SK-N-SH (cell line): Measurements from ENCODE around the gene USP10. TPM values are rescaled to one million over a fixed set of nuclear protein-coding genes. Genes with fewer than 3 reads are reported as not detected.

Experiments
- CTCF ChIA-PET: fragments of 300-600, 350-600 bp; formaldehyde crosslinking; extraction: SDS; loops from one replicate; lab custom pipeline; 2021; lab: Yijun Ruan, JAX
- POLR2A ChIA-PET: fragments of 350-600 bp; sonication (Branson Sonifier 250); formaldehyde crosslinking; extraction: SDS; loops from one replicate; lab custom pipeline; 2020; ENCODE audit warnings: antibody characterized with exemption, inconsistent platforms; lab: Yijun Ruan, JAX
- DNase-seq: peaks from one replicate; pipeline ENCODE4 v3.0.0; 2012
- H2AFZ ChIP-seq: fragments of 200-600 bp; sonication (generic); 2 replicates; pipeline ENCODE4 v1.8.1; 2016; ENCODE audit warnings: antibody characterized with exemption, mild to moderate bottlenecking, low read depth
- H3F3A ChIP-seq: fragments of 200-600 bp; sonication (generic); replicated peaks from 2 replicates; pipeline ENCODE3; 2016; ENCODE audit warnings: antibody characterized with exemption, mild to moderate bottlenecking; ENCODE audit not compliant: insufficient read depth
- H3K27ac ChIP-seq, 2 experiments: fragments of 200-500 bp in 1 of 2; fragments of 200-600 bp in 1 of 2; sonication (Bioruptor generic) in 1 of 2; sonication (generic), shearing (Covaris generic) in 1 of 2; 2 replicates each; pipeline versions ENCODE4 v1.5.1 to v1.6.1; 2014 to 2016; ENCODE audit warnings: low read depth in 2 of 2, inconsistent platforms in 1 of 2, low read length in 1 of 2, mild to moderate bottlenecking in 1 of 2, mixed read lengths in 1 of 2
- H3K27me3 ChIP-seq: fragments of 200-600 bp; sonication (generic), shearing (Covaris generic); 2 replicates; pipeline ENCODE4 v1.6.1; 2016; ENCODE audit warnings: mixed run types; ENCODE audit not compliant: insufficient read depth
- H3K36me3 ChIP-seq, 2 experiments: fragments of 200-500 bp in 1 of 2; fragments of 200-600 bp in 1 of 2; sonication (Bioruptor generic) in 1 of 2; sonication (generic) in 1 of 2; replicated peaks in 1 of 2; 2 replicates each; pipeline versions ENCODE3 to v1.5.1; 2014 to 2016; ENCODE audit warnings: low read length in 1 of 2, mild to moderate bottlenecking in 1 of 2; ENCODE audit not compliant: insufficient read depth in 2 of 2, control insufficient read depth in 1 of 2
- H3K4me1 ChIP-seq, 2 experiments: fragments of 200-500 bp in 1 of 2; fragments of 200-600 bp in 1 of 2; sonication (Bioruptor generic) in 1 of 2; sonication (generic), shearing (Covaris generic) in 1 of 2; 2 replicates each; pipeline versions ENCODE4 v1.5.1 to v1.6.1; 2014 to 2016; ENCODE audit warnings: low read depth in 1 of 2, low read length in 1 of 2, mixed run types in 1 of 2; ENCODE audit not compliant: insufficient read depth in 2 of 2, control insufficient read depth in 1 of 2
- H3K4me2 ChIP-seq: fragments of 200-600 bp; sonication (generic), shearing (Covaris generic); 2 replicates; pipeline ENCODE4 v1.6.1; 2017; ENCODE audit warnings: mixed run types
- H3K4me3 ChIP-seq, 2 experiments: fragments of 200-500 bp in 1 of 2; fragments of 200-600 bp in 1 of 2; sonication (Bioruptor generic) in 1 of 2; sonication (generic), shearing (Covaris generic) in 1 of 2; 2 replicates each; pipeline versions ENCODE4 v1.5.1 to v1.8.1; 2014 to 2016; ENCODE audit warnings: low read depth in 2 of 2, inconsistent platforms in 1 of 2, low read length in 1 of 2, mild to moderate bottlenecking in 1 of 2, mixed read lengths in 1 of 2, moderate library complexity in 1 of 2
- H3K79me2 ChIP-seq: fragments of 200-600 bp; sonication (generic); 2 replicates; pipeline ENCODE4 v1.8.1; 2017; ENCODE audit warnings: mild to moderate bottlenecking; ENCODE audit not compliant: insufficient read depth
- H3K9ac ChIP-seq: fragments of 200-600 bp; sonication (generic); 2 replicates; pipeline ENCODE4 v1.6.1; 2017; ENCODE audit warnings: mixed run types
- H3K9me2 ChIP-seq: fragments of 200-600 bp; sonication (generic); 2 replicates; pipeline ENCODE4 v1.6.1; 2017; ENCODE audit warnings: mixed run types
- H3K9me3 ChIP-seq: fragments of 200-600 bp; sonication (generic); 2 replicates; pipeline ENCODE4 v1.6.1; 2017; ENCODE audit warnings: mixed run types, mild to moderate bottlenecking, moderate library complexity
- H4K20me1 ChIP-seq: fragments of 200-600 bp; sonication (generic); 2 replicates; pipeline ENCODE4 v1.6.1; 2017; ENCODE audit warnings: mild to moderate bottlenecking, mixed run types; ENCODE audit not compliant: insufficient read depth
- CHD2 ChIP-seq: fragments of 150-350 bp; IDR thresholded peaks from 2 replicates; pipeline ENCODE4 v1.6.1; 2018; ENCODE audit warnings: low read length; ENCODE audit not compliant: partially characterized antibody
- ELF1 ChIP-seq: IDR thresholded peaks from 2 replicates; pipeline ENCODE4 v1.4.0; 2012
- EP300 ChIP-seq, 2 experiments: IDR thresholded peaks; 2 replicates each; pipeline versions ENCODE4 v1.4.0 to v1.6.1; 2012; ENCODE audit warnings: borderline replicate concordance in 1 of 2, low read depth in 1 of 2, low read length in 1 of 2
- EZH2phosphoT487 ChIP-seq: fragments of 200-600 bp; sonication (generic); IDR thresholded peaks from 2 replicates; pipeline ENCODE4 v1.6.1; 2017; ENCODE audit warnings: low read depth, mixed run types, mild to moderate bottlenecking, antibody characterized with exemption, moderate library complexity, borderline replicate concordance
- FOXJ3 ChIP-seq: sonication (generic); formaldehyde crosslinking; IDR thresholded peaks from 2 replicates; pipeline ENCODE4 v1.5.1; 2020; ENCODE audit warnings: mild to moderate bottlenecking, missing genetic modification reagents
- FOXM1 ChIP-seq: IDR thresholded peaks from 2 replicates; pipeline ENCODE4 v1.4.0; 2012; ENCODE audit warnings: low read depth, mild to moderate bottlenecking
- GATA2 ChIP-seq: sonication (generic); formaldehyde crosslinking; IDR thresholded peaks from 2 replicates; pipeline ENCODE4 v1.5.0; 2020; ENCODE audit warnings: mild to moderate bottlenecking, missing genetic modification reagents
- JUND ChIP-seq: IDR thresholded peaks from 2 replicates; pipeline ENCODE4 v1.4.0; 2012
- MXI1 ChIP-seq: IDR thresholded peaks from 2 replicates; pipeline ENCODE4 v1.6.1; 2012; ENCODE audit warnings: mild to moderate bottlenecking, low read depth, low read length, improper control_type of control experiment
- NRF1 ChIP-seq: IDR thresholded peaks from 2 replicates; pipeline ENCODE4 v1.6.1; 2012; ENCODE audit warnings: low read depth, mild to moderate bottlenecking, low read length
- RAD21 ChIP-seq: IDR thresholded peaks from 2 replicates; pipeline ENCODE4 v1.6.1; 2012; ENCODE audit warnings: mild to moderate bottlenecking, low read length
- RCOR1 ChIP-seq: fragments of 150-350 bp; IDR thresholded peaks from 2 replicates; pipeline ENCODE4 v1.6.1; 2017; ENCODE audit warnings: antibody characterized with exemption, low read length
- RFX5 ChIP-seq: IDR thresholded peaks from 2 replicates; pipeline ENCODE4 v1.6.1; 2012; ENCODE audit warnings: mild to moderate bottlenecking, improper control_type of control experiment, low read length
- SMC3 ChIP-seq: IDR thresholded peaks from 2 replicates; pipeline ENCODE4 v1.6.1; 2012; ENCODE audit warnings: low read depth, low read length, improper control_type of control experiment
- TAF1 ChIP-seq: IDR thresholded peaks from 2 replicates; pipeline ENCODE4 v1.6.1; 2012; ENCODE audit warnings: low read depth, mild to moderate bottlenecking, low read length, moderate library complexity, borderline replicate concordance
- WGBS: methylation state at CpG from one replicate; pipeline ENCODE4 v1.1.6; 2017; ENCODE audit warnings: low lambda C conversion rate; 5-methylcytosine and 5-hydroxymethylcytosine counted together
- polyA plus RNA-seq, 3 experiments: library from polyadenylated mRNA; depleted of rRNA; stranded (reverse); fragments of >200 nt; gene quantifications; 2 replicates each; pipeline ENCODE4 v1.2.3, GENCODE V29; 2012
- TF ChIP-seq, protein P1 (sequence below): IDR thresholded peaks from 2 replicates; pipeline ENCODE4; 2012
- TF ChIP-seq, protein P2 (sequence below): fragments of 150-350 bp; IDR thresholded peaks from 2 replicates; pipeline ENCODE4 v1.6.1; 2016; ENCODE audit warnings: mild to moderate bottlenecking, low read depth, low read length
- TF ChIP-seq, protein P3 (sequence below): IDR thresholded peaks from 2 replicates; pipeline ENCODE4 v1.4.0; 2012; ENCODE audit warnings: low read depth, borderline replicate concordance
- TF ChIP-seq, protein P4 (sequence below): fragments of 150-350 bp; IDR thresholded peaks from 2 replicates; pipeline ENCODE4 v1.6.1; 2017; ENCODE audit warnings: antibody characterized with exemption, low read length, low read depth, borderline replicate concordance

Gene USP10
- polyA plus RNA-seq, 1 of the 3 experiments (the other 2 are of a cell fraction): 49.2 TPM

DNA sequence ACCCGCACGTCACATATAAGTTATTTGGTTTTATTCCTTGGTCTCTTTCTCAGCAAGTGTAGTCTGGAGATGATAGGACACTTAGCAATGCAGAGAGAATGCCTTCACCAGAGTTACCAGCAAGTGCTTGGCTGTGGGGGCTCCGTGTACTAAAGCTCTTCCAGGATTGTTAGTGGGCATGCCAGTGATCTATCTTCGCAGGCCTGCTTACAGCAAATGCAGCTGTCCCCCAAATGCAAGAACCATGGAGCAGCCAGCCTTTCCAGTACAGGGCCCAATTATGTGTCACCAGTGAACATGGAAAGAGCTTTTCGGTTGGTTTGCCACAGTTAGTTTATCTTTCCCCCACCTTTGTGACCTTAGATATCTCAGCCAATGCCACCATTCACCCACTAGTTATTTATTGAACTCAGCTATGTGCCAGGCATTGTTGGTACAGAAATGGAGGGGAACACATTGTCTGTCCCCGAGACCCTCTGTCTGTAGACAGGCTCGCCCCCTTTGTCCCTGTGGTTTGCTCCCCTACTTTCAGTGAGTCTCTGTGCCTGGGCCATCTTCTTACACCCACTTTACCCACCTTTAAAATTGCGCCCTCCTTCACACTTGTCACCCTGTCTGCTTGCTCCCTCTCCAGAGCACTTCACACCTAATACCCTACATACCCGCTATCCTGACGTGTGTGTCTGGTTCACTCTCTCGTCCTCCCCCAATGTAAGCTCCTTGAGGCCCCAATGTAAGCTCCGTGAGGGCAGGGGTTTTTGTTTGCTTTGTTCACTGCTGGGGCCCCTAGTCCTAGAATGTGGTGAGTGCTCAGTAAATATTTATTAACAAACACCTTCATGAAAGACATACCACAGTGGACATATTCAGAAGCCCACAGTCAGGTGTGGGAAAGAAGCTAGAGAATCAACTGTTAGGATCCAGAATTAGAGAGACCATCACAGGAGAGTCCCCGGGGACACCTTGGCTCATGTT is 13.3 kb downstream of the USP10 start:
- TF ChIP-seq CHD2 (no peak), GATA2 (CRISPR knock-in tag) (no peak), FOXM1 (no peak), SMC3 (no peak), RFX5 (no peak), FOXJ3 (no peak), NRF1 (no peak), EP300 (IDR thresholded peaks at IDR 0.05; ENCODE audit: borderline replicate concordance in 1 of 2, low read depth in 1 of 2, low read length in 1 of 2) (no peak), JUND (no peak), ELF1 (no peak), EZH2phosphoT487 (no peak)
- TF ChIP-seq, protein P1, sequence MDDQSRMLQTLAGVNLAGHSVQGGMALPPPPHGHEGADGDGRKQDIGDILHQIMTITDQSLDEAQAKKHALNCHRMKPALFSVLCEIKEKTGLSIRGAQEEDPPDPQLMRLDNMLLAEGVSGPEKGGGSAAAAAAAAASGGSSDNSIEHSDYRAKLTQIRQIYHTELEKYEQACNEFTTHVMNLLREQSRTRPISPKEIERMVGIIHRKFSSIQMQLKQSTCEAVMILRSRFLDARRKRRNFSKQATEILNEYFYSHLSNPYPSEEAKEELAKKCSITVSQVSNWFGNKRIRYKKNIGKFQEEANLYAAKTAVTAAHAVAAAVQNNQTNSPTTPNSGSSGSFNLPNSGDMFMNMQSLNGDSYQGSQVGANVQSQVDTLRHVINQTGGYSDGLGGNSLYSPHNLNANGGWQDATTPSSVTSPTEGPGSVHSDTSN: no peak
- TF ChIP-seq, protein P2, sequence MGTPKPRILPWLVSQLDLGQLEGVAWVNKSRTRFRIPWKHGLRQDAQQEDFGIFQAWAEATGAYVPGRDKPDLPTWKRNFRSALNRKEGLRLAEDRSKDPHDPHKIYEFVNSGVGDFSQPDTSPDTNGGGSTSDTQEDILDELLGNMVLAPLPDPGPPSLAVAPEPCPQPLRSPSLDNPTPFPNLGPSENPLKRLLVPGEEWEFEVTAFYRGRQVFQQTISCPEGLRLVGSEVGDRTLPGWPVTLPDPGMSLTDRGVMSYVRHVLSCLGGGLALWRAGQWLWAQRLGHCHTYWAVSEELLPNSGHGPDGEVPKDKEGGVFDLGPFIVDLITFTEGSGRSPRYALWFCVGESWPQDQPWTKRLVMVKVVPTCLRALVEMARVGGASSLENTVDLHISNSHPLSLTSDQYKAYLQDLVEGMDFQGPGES: no peak
- TF ChIP-seq, protein P3, sequence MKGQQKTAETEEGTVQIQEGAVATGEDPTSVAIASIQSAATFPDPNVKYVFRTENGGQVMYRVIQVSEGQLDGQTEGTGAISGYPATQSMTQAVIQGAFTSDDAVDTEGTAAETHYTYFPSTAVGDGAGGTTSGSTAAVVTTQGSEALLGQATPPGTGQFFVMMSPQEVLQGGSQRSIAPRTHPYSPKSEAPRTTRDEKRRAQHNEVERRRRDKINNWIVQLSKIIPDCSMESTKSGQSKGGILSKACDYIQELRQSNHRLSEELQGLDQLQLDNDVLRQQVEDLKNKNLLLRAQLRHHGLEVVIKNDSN: no peak
- no peaks in the 10 kb centered on the region for H3K27me3 ChIP-seq
- H3K27ac ChIP-seq: no peak overlapping the region
- no peaks in the 10 kb centered on the region for H3K9me3 ChIP-seq
- WGBS: 93% methylated on average over 13 of the region's 13 CpGs
- H3K4me1 ChIP-seq: peaks cover 0 to 4% of the 10 kb centered on the region in 2 experiments; a peak in 1 of 4 replicates
- no peak overlapping the region for H2AFZ ChIP-seq
- no peak overlapping the region for H3K4me3 ChIP-seq
- peaks cover 98% of the 10 kb centered on the region for H4K20me1 ChIP-seq
- DNase-seq: no peak
- peaks cover 9% of the 10 kb centered on the region for H3F3A ChIP-seq
- peaks cover 99% of the 10 kb centered on the region for H3K79me2 ChIP-seq
- no peak overlapping the region for H3K9ac ChIP-seq
- no peaks in the 10 kb centered on the region for H3K9me2 ChIP-seq
- H3K36me3 ChIP-seq: peaks cover 2 to 11% of the 10 kb centered on the region in 2 experiments
- POLR2A ChIA-PET: no interaction called here
- H3K4me2 ChIP-seq: no peak overlapping the region
- CTCF ChIA-PET: interaction anchor here (0.7 to 3.5 kb wide), 7 partner anchors 13 to 257 kb away, joined by 3 to 27 read pairs (median 8); no protein-coding TSS in a partner anchor

DNA sequence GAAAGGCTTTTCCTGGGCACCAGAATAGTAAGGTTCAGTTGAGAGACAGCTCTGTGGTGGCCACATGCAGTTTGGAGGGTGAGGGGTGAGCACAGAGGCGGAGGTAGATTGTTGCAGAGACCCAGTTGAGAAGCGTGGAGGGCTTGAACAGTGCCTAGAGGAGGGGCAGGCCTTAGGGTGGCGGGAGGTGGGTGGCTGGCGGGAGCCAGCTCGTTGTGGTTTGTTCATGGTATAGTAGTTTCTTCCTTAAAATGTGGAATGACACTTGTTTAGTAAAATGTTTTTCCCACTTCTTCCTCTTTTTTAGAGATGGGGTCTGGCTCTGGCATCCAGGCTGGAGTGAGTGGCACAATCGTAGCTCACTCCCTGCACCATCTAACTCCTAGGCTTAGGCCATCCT is 14.2 kb downstream of the USP10 start:
- TF ChIP-seq RAD21 (no peak), MXI1 (no peak), TAF1 (no peak), RFX5 (no peak), EZH2phosphoT487 (no peak), SMC3 (no peak), RCOR1 (no peak)
- TF ChIP-seq, protein P1: no peak
- TF ChIP-seq, protein P4, sequence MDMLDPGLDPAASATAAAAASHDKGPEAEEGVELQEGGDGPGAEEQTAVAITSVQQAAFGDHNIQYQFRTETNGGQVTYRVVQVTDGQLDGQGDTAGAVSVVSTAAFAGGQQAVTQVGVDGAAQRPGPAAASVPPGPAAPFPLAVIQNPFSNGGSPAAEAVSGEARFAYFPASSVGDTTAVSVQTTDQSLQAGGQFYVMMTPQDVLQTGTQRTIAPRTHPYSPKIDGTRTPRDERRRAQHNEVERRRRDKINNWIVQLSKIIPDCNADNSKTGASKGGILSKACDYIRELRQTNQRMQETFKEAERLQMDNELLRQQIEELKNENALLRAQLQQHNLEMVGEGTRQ: no peak
- H3K9me3 ChIP-seq: no peaks in the 10 kb centered on the region
- POLR2A ChIA-PET: no interaction called here
- CTCF ChIA-PET: interaction anchor here (1.5 to 3.5 kb wide), 4 partner anchors 12 to 256 kb away, joined by 3 to 27 read pairs (median 9); no protein-coding TSS in a partner anchor
- H4K20me1 ChIP-seq: peaks cover 98% of the 10 kb centered on the region
- no peak overlapping the region for H3K4me2 ChIP-seq
- H3K4me3 ChIP-seq: no peak overlapping the region
- peaks cover 99% of the 10 kb centered on the region for H3K79me2 ChIP-seq
- H3F3A ChIP-seq: peaks cover 14% of the 10 kb centered on the region
- 94% methylated on average over 6 of the region's 6 CpGs for WGBS
- H2AFZ ChIP-seq: no peak overlapping the region
- H3K9ac ChIP-seq: no peak overlapping the region
- peaks cover 3 to 4% of the 10 kb centered on the region in 2 experiments; a peak in 2 of 4 replicates for H3K4me1 ChIP-seq
- H3K36me3 ChIP-seq: peaks cover 2 to 11% of the 10 kb centered on the region in 2 experiments
- H3K27ac ChIP-seq: no peak overlapping the region
- no peaks in the 10 kb centered on the region for H3K27me3 ChIP-seq
- H3K9me2 ChIP-seq: no peaks in the 10 kb centered on the region
- DNase-seq: no peak
